Stimulated activated naive CD4-positive, alpha-beta T cell (primary cell): Measurements from ENCODE around the gene SOX11.

Experiments
- DNase-seq, 6 experiments: peaks; one replicate each; lab custom pipeline; 2025; lab: John Stamatoyannopoulos, UW

The SOX11 gene

DNA sequence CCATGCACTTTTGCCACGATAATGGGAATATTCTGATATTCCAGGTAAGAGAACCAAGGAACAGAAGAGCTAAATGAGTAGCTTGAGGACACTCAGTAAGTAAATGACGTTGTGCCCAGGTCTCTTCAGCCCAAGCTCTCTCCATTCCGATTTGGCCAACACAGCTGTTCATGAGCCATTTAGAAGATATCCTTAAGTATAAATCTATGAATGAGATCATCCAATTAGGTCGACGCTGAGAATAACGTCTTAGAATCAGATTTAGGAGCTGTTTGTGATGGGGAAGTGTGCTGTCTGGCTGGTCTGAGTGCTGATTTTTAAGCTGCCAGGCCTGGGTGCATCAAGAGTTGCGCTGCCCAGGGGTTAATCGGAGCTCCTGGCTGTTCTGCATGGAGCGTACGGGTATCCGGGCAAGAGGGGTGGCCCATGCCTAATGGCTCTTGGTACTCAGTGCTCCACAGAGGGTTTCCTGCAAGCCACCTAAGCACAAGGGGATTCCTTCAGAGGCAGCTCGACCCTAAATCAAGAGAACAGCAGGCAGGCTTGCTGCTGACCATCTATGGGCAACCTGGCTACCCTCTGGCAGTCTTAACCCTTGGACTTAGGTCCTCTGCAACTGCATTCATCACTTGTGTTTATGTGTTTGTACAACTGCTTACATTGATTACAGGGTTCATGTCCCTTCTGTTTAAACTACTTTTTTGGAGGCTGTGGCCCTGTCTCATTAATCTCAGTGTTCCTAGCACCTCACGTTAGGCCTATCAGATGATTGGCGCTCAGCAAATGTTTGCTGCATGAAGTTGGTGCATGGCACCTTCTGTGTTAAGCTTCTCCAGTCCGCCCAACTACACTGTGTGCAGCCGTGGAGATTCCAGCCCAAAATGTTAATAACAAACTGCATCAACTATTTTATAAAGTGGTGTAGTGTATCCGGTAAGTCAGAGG lies 31.9 kb downstream of the SOX11 start:
- no peak for DNase-seq

DNA sequence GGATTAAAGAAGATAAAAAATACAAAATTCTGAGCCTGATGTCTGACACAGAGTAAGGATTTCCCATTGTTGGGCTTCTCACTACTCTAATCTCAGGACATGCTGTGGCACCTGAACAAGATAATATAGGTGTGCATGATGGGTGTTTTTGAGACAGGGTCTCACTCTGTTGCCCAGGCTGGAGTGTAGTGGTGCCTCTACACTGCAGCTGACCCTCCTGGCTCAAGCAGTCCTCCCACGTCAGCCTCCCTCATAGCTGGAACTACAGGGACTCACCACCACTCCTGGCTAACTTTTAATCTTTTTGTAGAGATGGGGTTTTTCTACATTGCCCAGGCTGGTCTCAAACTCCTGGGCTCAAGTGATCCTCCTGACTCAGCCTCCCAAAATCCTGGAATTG lies 32.9 kb downstream of the SOX11 start:
- no peak for DNase-seq

DNA sequence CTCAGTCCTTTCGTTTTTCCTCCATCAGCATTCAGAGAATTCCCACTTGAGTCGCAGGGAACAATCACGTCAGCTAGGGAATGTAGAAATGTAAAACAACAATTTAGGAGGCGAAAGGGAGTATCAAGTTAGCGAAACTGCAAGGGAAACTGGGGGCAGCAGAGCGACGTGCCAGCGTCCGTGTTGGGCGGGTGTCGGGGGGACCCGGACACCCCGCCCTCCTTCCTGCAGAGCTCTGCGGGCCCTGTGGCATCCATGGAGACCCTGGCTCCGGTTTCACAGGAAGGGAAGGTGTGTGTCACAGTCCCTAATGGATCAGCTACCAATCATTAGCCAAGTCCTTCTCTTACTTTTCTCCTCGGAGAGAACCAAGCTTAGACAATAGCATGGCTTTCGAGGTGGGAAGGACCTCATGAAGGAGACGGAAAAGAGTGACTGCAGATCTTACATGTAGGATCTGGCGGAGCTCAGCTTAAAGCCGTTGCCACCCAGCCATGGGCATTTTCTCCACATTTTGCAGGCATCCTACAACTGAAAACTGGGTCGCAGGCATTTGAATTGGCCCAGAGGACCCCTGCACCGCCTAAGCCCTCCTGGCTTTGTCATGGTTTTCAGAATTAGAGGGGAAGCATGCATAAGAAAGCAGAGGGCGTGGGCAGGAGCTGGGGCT lies 33.7 kb downstream of the SOX11 start:
- no peak for DNase-seq

DNA sequence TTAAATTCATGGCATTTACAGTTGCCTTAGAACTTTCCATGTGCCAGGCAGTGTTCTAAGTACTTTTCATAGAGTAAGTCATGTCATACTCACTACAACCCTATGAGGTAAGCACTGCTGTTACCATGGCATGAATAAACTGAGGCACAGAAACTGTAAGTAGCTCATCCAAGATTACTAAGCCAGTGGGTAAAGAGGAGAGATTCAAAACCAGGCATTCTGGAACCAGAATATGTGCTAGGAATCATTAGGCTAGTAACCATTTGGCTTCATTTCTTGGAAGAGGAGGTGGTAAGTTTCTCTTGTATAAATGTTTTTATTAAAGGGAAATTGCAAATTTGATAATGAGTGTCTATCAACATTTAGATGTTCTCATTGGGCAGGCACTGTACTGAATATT lies 35.1 kb downstream of the SOX11 start:
- DNase-seq: no peak

DNA sequence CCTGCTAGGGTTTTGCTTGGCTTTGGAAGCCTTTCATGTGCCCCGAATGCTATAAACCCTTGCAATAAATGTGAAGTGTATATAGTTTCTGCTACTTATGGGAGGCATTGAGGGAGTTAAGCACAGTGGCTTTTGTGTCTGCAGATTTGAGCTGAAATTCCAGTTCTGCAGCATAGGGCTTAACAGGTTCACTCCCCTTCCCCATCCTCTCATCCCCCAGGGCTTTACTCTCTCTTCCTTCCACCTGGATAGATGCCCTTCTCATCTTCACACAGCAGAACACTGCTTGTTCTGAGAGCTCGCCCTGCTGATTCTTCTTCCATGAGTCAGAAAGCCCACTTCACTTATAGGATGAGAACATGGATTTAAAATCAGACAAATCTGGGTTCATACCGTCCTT lies 37.2 kb downstream of the SOX11 start:
- no peak for DNase-seq

DNA sequence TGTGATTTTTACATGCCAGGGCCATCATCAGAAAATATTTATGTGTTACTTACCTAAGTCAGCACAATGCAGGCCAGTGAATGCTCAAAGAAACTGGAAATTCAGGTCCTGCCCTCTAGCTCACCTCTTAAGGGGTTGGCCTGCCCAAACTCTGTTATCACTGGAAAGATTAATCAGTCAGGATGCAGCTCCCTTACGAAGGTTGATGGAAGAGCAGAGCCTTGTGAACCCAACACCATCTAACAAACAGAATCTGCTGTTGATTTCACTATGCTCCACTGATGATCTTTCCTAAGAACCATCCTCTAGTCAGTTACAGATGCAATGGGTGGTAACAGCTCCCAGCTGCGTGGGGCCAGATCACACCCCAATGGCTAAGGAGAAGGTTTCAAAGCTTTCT lies 38.2 kb downstream of the SOX11 start:
- DNase-seq: no peak

DNA sequence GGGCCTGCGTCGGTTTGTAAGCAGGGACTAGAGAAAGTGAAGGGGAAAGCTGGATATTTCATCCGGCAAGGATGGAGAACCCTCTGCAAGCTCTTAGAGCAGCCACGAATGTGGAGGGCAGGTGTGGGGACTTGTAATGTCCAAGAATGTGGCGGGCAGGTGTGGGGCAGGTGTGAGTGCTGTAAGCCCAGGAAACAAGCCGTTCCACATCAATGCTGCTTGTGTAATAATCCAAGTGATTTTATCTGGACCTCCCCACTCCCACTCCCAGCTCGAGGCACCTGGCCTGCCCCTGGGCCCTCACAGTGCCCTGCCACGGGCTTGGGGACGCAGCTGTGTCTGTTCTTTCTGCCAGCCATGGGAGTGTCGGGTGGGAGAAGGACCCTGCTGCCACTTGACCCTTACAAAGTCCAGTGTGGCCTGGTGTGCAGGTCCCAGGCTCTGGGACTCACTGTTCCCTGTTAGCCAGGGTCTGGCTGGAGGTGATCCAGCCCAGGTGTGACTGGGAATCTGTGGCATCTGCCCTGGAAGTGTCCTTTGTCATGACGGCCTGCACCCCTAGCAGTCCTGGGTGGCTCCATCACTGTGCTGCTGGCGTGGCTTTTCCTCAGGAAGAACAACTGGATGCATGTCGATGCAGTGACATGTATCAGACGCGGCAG lies 42.8 kb downstream of the SOX11 start:
- DNase-seq: no peak

DNA sequence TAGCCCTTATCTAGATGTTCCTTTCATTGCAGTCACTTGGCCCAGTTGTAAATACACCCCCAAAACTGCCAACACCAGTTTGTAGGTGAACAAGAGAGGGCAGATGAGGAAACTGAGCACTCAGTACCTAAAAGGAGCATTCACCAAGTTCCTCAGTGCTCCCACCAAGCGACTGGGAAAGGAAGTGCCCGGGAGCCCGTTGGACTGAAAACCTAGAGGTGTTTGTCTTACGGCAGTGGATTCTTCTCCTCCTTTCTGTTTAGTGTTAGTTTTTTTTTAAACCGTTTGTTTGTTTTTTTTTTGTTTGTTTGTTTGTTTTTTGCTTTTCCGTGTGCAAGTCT lies 43.3 kb downstream of the SOX11 start:
- DNase-seq: no peak

DNA sequence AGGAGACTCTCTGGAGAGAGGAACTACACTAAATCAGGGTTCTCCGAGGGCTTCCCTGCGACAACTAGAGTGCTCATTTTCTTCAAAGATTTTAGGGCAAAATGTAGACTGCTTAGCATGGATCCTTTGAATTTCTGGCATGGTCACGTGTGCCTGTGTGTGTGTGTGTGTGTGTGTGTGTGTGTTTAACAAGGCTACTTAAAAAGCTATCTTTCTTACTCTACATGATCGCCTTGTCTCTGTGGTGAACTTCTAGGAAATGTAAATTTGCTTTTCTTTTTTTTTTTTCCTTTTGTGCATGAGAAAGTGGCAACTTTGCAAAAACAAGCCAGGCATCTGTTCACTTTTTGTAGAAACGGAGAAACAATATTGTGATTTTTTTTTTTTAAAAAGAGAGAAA lies 43.9 kb downstream of the SOX11 start:
- no peak for DNase-seq

DNA sequence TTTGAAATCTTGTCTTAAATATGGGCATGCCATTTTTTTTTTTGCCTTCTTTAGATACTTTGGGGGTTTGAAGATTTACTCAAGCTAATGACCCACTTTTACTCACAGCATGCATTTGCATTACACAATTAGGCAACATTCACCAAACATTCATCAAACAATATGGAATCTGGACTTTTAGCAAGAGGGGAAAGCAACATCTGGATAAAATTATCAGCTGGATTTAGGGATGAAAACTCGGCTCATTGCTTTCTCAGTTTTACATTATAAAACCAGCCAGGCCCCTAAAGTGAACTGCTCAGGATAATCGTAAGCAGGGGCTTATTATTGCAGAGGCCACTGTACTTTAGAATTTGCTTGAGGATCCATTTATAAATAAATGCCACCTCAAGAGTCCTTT lies 44.7 kb downstream of the SOX11 start:
- no peak for DNase-seq

DNA sequence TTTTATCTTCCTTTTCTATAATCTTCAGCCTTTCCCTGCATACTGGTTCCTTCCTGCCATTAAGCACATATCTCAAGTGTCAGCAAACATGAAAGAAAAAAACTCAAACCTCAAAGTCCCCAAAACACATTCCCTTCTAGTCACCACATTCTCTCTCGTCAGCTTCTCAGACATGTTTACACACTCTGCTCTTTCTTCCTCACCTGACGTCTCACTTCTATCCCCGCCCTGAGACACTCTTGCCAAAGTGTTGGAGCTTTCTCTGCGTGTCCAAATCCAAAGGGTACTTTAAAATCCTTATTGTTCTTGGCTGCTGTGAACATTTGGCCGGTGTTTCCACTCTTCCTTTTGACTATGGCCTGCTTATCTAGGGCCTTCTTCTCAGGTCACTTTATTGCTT lies 47.9 kb downstream of the SOX11 start:
- DNase-seq: no peak

DNA sequence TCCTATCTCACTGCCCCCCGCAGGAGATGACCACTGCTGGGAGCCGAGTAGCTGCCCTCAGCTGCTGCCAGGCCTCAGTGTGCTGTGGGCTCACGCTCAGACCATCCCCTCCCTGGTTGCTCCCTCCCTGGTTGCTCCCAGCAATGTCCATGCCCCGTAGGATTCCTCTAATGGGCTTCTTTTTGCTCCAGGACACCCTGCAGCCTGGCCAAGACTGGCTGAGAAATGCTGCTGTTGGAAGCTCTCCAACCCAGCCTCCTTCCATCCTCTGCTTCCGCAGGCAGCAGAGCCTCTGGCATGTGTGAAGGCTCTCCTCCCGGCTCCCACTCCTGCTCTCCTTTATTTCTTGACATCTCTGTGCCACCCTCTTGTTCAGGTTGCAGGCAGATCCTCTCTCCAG lies 48.6 kb downstream of the SOX11 start:
- no peak for DNase-seq

DNA sequence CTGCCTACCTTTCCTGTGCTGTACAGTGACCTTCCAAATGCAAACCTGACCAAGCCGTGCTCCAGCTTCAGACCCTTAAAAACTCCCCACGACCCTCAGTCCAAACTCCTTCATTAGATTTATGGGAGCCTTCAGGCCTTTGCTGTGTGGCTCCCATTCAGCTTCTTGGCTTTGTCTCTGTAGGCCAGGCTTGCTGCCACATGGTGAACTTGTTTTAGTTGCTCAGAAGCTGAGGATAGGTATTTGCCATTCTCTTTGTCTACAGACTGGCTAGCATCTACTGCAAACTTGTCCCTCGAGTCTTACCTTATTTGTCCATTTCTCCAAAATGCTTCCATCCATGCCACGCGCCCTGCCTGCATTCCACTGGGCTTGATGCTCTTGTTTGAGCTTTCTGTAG lies 49.1 kb downstream of the SOX11 start:
- no peak for DNase-seq

DNA sequence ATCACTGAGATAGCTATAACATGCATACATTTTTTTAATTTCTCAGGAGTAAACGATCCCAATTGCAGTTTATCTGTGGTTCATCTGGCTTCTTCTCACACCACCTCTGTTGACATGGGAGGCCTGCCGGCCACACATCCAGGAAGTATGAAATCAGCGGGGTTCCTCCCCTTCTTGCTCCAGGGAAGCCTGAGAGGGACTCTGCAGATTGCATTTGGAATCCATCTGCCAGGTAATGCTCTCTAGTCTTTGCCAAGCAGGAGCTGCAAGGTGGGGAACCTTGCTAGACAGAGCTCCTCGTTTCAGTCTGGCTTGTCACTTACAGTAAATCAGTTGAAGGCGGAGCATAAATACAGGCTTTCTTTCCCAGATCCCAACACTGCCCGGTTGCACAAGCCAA lies 49.9 kb downstream of the SOX11 start:
- no peak for DNase-seq

DNA sequence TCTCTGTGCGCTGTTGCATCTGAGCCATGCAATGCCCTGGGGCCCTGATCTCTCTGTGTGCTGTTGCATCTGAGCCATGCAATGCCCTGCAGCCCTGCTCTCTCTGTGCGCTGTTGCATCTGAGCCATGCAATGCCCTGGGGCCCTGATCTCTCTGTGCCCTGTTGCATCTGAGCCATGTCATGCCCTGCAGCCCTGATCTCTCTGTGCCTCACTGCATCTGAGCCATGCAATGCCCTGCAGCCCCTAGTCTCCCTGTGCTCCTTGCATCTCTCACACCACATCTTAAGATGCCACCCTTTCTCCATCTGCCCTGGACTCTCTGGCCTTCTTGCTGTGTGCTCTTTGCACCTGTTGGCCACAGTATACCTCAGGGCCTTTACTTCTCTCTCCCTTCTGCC lies 56.2 kb downstream of the SOX11 start:
- DNase-seq: no peak

DNA sequence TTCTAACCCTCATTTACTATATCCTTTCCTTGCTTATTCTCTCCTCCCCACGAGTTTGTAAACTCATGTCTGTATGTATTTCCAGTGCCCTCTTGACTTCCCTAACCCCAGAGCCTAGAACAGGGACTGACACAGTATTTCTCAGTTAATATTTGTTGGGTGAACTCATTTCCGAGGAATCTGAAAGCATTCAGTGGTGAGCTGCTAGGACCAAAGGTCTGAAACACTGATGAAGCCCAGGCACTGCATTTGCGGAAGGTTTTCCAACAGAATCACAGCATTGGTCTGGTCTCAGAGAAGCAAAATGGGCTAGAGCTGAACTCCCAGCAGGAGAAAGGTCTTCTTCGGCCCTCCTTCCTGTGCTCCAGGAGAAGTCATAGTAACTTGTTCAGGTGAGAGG lies 56.8 kb downstream of the SOX11 start:
- no peak for DNase-seq

DNA sequence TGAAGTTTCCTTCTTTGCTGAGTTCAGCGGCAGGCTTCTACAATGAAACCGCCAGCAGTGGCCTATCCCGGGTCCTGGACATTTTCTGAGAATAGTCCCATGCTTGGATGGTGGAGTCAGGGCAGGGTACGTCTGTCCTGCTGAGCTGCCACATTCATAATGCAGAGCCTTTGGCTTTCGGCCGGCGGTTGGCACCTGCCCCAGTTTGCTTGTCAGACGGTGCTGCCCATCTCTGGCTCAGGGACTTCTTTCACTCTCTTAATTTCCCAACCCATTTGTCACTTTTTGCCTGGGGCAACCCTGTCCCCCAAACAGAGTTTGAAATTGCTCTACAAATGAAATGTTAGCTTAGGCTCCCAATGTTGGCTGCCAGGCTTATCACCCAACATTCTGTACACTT lies 57.2 kb downstream of the SOX11 start:
- no peak for DNase-seq
